RCC 7860 (cell line): ENCODE results near the gene DSCAM.

Experiments used
- DNase-seq: peaks from one replicate; pipeline ENCODE4 v3.0.0-alpha.2; 2015; ENCODE audit warnings: low spot score
- FAIRE-seq: peaks from 2 replicates; lab custom pipeline; 2012; peaks lifted over from hg19 to GRCh38; lab: Jason Lieb, UNC

DSCAM gene

DNA sequence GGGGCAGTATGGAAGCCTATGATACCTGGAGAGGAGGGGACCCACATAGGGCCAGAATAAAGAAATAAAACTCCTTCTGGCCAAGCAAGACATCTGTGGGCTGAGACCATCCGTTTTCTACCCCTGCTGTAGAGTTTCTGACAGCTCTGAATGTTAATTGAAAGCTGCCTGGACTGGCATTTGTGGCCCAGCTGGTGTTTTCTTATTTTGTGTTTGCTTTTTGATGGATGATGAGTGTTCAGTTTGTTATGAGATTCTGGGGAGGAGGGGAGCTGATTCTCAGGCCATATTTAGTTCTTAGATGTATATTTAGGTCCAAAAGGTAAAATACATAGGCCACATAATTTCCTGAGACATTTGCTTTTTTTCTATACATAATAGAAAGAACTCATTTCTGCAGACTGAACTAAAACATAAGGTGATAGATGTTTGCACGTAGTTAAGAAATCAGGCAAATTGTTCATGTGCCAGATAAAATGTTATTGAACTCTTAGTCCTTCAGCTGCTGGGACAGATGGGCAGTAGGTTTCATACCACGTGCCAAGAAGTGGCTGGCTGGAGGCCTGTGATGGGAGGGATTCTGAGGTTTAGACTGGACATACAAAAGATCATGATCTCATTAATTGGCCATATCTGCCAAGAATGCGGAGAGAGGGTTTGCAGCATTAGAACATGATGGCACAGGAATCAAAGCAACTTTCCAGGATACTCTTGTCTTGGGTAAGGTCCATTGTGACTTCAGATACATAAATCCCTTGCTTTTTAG is 54.1 kb downstream of the DSCAM start:
- FAIRE-seq (no peak), DNase-seq (no peak)

DNA sequence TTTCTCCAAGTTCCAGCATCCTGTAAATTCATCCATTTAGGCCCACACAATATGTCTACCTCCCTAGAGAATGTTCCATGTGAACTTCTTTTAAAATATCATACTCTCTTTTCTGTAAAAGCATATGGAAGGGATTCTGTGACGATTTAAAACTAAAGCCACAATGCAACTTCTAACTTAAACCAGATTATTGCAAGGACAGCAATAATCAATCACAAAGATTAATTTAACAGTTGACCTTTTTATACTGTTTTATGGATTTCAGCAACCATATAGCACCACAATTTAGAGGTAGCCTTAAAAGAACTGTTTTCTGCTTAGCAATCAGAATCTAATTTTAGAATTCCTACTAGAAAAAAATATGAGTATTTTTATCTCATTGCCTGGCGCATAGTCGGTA is 58.3 kb downstream of the DSCAM start:
- DNase-seq (no peak), FAIRE-seq (no peak)

DNA sequence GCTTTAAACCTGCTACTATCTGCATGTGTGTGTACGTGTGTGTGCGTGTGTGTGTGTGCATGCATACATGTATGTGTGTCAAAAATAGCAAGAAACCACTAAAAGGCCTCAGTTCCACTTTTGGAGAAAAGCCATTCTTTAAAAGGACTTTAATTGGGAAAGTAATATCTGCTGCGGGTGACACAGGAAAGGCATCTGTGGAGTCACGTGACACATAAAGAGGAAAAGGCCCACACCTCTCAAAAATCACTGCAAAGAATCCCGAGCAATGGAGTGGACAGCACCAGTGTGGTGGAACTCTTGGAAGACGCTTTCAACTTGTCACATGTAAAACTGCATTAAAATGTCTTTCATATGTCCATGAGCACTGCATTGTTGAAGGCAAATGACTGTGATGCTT is 63.6 kb downstream of the DSCAM start:
- FAIRE-seq (no peak), DNase-seq (no peak)

DNA sequence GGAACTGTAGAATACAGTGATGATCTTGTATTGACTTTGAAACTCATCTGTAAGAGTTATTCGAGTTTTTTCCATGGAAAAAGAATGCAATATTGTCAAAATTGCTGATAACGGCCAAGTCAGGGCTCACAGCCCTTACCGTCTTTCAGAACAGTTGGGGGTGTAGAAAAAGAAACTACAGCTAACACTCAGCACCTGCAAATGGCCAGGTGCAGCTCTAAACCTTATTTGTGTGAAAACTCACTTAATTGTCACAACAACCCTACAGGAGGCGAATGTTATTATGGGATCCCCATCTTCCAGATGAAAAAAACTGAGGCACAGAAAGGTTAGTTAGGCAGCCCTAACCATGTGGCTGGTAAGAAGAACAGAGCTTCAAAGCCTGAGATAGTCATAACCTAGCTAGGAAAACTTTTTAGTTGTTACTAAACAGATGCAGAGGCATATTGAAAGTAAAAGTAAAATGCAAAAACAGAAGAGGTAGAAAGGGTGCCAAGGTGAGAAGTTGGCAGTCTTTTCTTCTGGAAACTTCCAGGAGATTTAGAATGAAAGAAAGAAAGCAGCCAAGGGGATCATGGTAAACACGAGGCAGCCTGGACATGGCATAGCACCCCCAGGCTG is 76.4 kb downstream of the DSCAM start:
- DNase-seq = no peak
- no peak for FAIRE-seq

DNA sequence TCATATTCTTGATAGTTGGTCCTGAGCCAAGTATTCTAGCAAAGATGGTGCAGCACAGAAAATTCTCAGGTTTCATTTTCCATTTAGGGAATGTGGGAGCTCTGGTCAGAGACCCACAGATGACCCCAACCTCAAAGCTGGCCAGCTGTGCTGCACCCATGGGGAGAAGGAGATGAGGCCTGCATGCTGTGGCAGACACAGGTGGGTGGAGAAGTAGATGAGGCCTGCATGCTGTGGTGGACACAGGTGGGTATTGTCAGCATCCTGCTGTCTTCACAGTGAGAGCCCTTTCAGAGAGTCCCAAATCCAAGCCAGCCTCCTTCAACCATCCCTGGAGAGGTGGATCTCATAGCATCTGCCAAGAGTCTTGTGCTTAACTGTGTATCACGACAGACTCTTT is 77.7 kb downstream of the DSCAM start:
- DNase-seq (no peak), FAIRE-seq (no peak)

DNA sequence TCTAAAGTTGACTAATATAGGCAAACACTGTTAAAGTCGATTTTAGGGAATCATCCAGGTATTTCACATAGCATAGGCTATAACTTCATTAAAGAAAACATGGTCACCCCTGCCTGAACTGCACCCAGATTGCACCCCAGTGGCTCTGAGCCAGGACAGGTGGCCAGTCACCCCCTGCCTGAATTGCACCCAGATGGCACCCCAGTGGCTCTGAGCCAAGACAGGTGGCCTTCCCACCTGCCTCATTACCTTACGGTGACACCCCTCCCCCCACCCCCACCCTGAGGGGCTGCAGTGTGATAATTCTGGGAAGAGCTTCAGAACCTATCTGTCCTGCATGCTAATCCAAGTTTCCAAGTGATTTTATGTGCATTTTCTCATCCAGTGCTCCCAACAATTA is 78.9 kb downstream of the DSCAM start:
- FAIRE-seq (no peak), DNase-seq (no peak)

DNA sequence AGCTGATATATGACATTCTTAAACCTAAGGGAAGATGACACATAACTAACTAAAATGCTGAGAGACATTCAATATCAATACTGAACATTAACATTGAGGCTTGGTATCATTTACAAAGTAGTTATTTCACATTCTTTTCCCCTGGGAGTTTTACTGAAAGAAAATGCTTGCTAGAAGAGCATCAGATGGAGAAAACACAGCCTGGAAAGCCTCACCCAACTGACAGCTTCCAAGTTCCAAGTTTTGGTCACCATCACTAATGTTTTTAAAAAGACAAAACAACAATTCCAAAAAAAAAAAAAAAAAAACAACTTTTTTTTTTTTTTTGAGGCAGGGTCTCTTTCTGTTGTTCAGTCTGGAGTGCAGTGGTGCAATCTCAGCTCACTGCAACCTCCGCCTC is 80.6 kb downstream of the DSCAM start:
- DNase-seq (no peak), FAIRE-seq (no peak)

DNA sequence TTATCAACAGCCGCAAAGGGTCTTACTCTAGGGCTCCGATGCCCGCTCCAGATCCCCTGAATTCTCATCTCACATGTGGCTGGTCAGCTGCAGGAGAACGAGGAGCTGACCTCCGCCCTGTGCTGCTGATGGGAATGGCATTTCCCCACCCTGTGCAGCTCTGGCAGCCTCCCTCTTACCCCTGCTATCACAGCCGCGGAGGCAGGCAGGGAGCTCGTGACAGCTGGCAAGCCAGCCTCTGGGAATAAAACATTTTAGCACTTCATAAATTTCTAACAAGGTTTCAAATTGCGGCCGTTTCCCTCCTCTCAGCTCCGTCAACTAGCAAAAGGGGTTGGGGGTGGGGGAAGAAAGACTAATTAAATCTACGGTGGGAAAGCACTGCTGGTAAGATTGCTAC is 81.1 kb downstream of the DSCAM start:
- no peak for DNase-seq
- FAIRE-seq = no peak

DNA sequence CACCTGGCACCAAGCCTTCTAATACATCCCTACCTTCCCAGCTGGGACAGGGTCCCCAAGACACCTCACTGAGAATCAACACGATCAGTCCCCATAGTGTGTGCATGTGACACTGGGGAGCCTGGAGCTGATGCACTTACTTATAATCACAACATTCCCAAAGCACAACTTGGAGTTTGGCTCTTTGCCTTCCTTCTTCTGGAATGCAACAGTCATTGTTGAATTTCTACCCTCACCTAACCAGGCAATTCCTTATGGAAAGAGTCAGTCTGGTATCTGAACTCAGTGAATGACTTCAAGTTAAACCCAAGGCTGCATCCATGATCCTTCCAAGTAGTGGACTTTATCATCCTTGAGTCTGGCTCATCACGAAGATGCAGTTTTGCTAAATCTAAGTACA is 86.1 kb downstream of the DSCAM start:
- no peak for FAIRE-seq
- no peak for DNase-seq

DNA sequence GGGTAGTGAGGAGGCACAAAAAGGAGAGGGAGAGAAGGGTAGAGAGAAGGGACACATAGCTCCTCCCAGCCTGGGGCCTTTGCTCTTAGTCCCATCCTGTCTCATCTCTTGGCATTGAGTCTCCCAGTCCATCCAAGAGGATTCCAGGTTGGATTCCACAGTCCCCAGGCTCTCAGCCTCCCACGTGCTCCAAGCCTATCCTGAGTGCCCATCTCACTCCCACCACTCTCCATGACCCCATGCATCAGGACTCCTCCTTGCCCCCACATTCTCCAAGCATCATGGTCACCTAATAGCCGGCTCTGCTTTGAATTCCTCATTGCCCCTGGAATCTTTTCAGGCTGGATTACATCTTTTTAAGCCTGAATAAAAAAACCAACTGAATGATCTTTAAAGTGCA is 87.9 kb downstream of the DSCAM start:
- DNase-seq (no peak), FAIRE-seq (no peak)

DNA sequence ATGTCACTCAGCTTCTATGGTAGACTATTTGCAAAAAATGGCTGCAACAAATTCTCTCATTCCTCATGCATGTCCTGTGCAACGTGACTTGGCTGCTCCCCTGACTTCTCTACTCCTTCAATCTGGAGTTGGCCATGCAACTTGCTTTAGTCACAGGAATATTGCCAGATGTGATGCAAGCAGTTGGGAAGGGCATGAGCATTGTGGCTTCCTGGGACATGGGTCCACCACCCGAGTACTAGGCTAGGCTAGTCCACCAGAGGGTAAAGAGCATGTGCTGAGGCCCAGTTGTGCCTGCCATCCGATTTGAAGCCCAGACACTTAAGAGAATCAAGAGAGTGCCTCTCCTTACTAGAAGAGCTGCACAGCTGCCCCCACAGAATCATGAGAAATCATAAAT is 89.6 kb downstream of the DSCAM start:
- DNase-seq (no peak), FAIRE-seq (no peak)

DNA sequence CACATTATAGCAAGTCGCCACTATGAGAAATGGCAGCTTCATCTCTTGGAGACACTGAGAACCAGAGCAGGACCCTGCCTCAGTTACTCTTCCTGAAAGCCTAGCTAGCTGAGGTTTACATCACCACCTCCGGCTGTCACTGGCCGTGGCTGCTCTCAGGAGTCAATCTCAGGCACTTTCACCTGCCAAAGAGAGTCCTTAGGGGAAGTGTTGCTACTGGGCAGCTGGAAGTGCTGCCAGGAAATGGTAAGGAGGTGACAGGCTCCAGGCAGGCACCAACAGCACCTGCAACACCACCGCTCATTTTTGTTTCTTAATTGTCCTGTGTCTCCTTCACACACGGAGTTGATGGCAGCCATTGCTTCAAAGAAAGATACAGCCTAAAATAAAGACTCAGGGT is 92.5 kb downstream of the DSCAM start:
- DNase-seq (no peak), FAIRE-seq (no peak)

DNA sequence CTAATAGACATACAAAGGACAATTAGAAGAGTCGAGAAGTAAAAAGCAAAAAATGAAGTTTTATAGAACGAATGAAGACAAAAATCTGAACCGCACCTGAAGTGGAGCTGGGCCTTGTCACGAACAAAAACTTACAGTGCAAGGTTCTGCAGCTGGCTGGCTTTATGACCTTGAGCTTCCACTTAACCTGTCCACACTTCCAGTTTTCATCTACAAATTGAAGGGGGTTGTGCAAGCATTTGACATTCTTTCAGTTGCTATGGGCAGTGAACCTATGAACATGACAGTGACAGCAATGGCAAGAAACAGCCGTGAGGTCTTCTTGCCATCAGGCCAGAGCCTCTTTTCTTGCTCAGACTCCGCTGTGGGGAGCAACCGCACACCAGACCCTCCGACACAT is 93.2 kb downstream of the DSCAM start:
- FAIRE-seq = no peak
- DNase-seq = no peak

DNA sequence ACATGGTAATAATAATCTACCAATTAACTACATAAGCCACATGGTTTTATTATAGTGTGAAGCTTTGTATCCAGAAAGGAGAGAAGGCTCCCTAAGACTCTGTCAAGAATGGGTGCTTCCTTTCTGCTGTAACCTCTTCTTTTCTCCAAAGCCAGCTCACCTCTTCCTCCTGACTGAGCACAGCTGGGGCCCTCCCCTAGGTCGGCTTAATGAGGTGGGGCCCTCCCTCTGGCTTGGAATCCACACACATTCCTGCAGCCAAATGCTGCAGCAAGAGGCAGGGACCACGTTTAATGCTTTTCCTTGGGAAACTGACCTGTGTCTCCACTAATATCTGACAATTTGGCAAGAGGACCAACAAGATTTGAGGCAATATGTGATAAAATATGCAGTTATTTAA is 94.8 kb downstream of the DSCAM start:
- no peak for DNase-seq
- FAIRE-seq = no peak

DNA sequence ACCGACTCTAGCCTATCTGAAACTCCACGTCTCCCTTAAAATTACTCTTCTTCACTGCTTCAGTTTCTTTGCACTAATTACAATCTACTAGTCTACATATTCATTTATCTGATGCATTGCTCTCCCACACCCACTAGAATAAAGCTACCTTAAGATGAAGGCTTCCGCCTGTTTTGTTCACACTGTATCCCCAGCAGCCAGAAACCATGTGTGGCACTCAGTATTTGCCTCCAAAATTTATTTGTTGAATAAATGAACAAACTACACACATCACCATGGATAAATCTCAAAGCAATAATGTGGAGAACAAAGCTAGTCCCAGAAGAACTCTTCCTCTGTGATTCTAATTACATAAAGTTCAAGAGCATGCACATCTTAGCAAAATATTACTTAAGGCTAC is 95.7 kb downstream of the DSCAM start:
- DNase-seq = no peak

DNA sequence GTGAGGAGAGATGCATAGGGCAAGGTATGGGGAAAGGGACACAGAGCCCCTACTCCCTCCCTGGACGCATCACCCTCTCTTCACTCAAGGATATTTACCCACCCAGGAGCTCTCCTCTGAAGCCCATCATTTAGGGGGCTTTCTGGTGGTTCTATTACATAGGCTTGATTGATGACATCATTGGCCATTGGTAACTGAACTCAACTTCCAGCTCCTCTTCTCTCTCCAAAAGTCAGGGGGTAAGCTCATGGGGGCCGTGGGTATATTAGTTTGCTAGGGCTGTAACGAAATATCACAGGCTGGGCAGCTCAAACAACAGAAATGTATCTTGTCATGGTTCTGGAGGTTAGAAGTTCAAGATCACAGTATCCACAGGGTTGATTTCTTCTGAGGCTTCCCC is 110.8 kb downstream of the DSCAM start:
- FAIRE-seq = no peak
- DNase-seq = no peak

More for the DNA sequence above, 95.7 kb downstream of the DSCAM start:
- FAIRE-seq = no peak

DNA sequence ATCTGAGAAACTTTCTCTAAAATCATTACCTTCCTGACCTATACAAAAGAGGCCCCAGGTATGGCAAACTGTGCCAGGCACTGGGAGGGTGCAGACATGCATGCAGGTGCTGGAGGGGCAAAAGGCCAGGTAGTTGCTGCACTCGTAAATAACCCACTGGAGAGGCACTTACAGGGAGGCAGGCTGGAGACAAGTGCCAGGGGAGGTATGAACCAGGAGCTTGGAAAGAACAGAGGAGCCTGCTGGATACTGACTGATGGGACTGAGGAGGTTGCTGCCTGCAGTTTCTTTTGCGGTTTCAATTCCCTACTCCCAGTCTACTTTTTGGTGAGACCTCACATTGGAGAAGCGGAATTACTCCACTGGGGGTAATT is 113.9 kb downstream of the DSCAM start:
- no peak for FAIRE-seq
- DNase-seq = no peak

DNA sequence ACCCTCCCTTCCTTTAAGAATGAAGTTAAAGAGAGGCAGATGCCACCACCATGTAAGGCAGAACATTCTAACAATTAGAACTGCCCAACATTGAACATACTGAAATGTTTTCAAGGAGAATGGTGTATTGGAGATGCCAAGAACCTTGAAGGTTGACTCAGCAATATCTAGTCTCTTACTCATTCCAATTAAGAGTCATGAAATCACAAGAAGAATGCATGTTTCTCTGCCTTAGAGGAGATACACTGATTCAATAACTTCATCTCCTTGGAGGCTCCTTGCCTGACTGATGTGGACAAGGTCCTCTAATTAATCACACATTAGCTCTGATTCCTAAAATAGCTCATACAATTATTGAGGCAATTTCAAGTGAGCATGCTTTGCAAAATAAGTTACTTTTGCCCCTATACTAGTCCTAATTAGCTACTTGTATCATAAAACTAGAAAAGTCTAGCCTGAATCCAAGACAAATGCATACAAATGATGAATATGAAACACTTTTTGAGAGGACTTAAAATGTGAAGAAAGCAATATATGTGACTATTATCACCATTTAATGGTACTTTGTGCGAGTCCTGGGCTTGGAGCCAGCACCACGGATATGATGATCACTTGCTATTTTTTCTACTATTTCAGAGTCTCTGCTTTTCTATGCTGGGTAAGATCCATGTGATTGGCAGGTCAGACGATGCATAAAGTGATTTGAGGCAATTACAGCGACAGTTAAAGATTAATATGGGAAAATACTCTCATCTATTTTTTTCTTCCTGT is 114.5 kb downstream of the DSCAM start:
- no peak for DNase-seq
- FAIRE-seq = no peak

DNA sequence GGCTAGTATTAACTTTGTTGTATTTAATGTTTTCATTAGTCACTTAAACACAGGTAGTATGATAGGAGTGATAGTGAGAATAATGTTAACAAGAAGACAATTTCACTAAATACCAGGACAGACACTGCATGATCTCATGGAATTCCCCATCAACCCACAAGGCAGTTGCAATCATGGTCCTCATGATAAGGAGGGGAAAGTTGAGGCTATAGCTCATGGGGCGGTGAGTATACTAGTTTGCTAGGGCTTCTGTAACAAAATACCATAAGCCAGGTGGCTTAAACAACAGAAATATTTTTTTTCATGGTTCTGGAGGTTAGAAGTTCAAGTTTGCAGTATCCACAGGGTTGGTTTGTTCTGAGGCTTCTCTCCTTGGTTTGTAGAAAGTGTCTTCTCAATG is 115.8 kb downstream of the DSCAM start:
- FAIRE-seq (no peak), DNase-seq (no peak)

DNA sequence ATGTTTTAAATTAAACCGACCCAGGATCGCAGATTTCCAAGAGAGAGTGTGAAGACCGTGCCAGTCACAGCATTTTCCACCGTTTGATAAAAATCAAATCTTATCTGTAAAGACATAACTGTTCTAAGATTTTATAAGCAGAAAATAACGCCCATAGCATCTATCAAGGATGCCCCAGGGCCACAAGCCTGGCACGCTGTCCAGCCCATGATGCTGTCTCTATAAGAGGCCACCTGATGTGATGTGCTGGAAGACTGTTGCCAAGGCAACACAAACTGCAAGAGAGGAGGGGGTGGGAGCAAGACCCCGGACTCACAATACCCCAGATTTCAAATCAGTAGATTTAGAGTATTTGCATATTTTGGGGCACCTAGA is 116.5 kb downstream of the DSCAM start:
- no peak for DNase-seq
- no peak for FAIRE-seq

DNA sequence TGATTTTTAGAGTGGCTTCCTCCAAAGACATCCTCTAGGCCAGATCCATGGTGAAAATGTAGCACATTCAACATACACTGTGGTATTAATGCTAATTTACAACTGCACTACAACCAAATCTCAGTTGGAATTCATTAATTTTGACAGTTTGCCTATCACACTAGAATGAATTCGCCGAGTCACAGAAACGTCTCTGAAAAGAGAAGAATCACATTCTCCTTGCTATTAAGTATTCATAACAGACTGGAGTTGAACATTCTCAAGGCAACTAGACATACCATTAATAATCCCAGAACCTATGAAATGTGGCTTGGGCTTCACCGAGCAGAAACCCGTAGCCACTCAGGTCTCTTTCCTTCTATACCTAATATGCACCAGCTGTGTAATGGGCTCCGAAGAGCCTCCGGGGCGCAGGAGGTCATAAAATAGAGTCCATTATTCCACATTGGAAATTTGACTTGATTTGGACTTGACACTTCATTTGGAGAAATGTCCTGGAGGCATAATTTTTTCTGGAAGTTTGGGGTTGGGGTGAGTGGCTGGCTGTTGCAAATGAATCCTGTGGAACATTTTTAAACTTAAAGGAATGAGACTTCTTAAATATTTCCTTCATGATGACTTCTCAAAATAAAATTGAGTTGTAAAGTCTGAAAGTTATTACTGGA is 117.1 kb downstream of the DSCAM start:
- FAIRE-seq (no peak), DNase-seq (no peak)

DNA sequence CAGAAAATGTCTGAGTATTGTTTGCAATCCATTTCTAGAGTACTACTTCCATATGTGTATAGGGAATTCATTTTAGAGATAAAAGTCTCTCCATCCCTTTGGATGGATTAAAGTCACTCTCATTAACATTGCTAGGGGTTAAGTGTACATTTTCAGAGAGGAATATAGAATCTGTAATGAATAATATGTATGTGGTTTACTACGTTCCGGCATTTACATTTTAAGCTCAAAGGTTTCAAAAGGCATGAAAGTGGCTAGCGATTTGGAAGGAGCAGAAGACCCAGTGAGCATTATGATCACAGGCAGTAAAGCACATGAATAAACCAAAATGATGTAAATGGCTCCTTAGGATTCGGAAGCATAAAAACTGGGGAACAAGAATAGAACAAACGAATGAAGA is 123.0 kb downstream of the DSCAM start:
- FAIRE-seq (no peak), DNase-seq (no peak)
